Limb (tissue), 2 donors: ENCODE measurements around the gene EIF5AL1.
"Not testable (repeated sequence)": the region's sequence is repeated elsewhere in the genome, so short reads cannot be mapped to it uniquely, and the experiment has no call there.

Source experiments
- DNase-seq, 2 donors: peaks; one replicate each; pipeline ENCODE4 v3.0.0-alpha.2; 2016; ENCODE audit errors: extremely low spot score in 2 of 2

EIF5AL1 gene

DNA sequence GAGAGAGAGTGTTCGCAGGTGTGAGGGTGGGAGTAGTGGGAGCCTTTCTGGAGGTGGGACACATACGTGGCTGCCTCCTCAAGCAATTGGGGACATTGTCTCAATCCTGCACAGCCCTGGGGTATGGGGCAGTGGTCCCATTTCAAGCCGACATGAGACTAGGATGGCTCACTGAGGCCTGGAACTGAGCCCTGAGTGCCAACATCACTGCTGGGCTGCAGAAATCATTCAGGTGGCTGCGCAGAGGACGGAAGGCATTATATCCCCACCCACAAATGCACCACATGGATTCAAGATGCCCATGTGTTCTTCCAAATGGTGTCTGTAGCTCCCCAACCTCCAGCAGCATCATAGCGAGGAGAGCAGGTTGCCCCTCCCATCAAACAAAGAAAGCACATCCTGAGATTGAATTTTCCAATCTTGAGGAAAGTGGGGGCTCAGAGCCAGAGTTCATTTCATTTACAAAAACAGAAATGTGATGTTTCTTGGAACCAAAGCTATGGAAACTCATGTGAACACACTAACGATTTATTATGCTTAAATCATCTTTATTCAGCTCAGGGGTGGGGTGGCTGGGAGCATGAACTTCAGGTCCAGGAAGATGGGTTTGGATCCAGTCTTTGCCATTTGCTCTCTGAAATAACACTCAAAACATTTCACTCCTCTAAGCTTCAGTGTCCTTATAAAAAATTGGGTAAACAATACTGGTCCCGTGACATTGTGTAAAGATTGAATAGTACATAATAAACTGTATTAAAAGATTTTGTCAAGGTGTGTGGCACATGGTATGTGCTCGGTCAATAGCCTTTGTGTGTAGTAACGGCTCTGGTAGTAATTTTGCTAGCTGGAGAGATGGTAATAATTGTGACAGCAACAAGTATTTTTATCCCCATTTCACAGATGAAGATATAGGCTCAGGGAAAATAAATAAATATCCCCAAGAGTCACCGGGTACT is 43.3 kb downstream of the EIF5AL1 start:
- DNase-seq, result no peak

DNA sequence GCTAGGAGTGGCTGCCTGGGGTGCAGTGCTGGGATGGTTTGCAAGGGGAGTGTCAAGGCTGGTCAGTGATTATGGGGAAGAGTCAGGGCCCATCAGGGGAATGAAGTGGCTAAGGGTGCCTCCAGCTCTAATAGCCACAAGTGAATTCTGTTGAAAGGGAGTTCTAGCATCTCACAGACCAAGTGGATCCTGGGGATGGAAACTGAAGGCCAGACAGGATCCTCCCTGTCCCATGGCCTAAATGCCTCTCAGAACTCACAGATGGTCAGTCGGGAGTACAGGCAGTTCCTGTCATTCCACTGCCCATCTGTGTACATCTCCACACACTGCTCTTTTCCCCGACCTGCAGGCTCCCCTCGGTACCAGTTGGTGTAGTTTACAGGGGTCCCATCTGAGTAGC is 44.6 kb downstream of the EIF5AL1 start:
- not testable (repeated sequence) for DNase-seq

DNA sequence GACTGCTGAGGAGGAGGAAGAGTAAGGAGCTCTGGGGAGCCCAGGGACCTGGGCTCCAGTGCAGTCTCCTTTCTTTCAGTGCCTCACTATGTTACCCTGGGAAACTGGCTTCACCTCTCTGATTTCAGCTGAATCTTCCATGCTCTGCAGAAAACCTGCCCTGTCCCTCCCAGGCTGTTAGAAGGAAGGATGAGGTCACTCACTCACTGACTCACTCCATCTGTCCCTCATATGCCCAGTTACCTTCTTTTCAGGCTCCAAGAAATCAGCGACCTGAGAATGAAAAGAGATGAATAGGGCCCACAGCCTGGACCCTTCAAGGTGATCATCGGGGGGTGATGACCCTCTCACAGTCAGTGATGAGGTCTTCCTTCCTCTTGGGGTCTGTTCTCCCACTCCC is 47.4 kb downstream of the EIF5AL1 start:
- no peak for DNase-seq

DNA sequence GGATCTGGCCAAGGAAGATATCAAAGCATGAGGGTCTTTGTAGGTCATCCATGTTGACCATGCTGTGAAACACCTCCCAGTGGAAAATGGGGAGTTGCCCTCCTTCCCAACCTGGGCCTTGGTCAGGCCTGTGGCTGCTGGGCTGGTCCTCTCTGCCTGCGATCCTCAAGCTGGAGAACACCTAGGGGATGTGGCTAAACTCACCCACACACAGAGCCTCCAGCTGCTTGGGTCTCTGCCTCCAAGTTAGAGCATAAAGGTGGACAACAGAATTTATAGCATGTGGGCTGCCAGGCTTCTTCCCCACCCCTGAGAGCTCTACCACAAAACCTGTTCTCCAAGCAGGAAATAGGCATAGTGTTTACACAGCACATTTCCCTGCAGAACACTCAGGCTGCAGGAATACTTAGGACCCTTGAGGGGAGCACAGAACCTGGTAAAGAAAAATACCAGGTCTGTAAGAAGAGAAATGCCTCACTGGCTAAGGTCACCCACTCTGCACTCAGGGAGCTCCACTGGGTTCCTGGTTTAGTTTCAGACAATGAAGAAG is 47.9 kb downstream of the EIF5AL1 start, which contains the start of gene SFTPA2:
Gene SFTPA2 (minus strand): TSS at position 248 of the 550 bp plus-strand sequence. CDS start 924 bp downstream, outside the sequence.
- DNase-seq, result no peak

DNA sequence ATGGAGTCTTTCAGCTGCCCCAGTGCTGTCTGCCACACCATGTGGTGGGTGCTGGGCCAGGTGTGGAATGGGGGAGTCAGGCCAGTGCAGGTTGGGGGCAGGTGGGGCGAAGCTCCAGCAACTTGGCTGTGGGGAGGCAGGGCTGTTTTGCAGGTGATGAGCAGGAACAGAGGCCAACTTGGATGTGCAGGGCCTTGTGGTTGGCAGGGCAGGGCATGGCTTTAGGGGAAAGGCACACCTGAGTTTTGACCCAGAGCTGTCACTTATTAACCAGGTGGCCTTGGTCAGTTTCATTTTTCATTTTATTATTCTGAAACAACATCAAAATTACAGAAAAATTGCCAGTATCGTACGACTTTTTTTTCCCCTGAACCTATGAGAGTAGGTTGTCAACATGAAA is 48.9 kb downstream of the EIF5AL1 start:
- no peak for DNase-seq

DNA sequence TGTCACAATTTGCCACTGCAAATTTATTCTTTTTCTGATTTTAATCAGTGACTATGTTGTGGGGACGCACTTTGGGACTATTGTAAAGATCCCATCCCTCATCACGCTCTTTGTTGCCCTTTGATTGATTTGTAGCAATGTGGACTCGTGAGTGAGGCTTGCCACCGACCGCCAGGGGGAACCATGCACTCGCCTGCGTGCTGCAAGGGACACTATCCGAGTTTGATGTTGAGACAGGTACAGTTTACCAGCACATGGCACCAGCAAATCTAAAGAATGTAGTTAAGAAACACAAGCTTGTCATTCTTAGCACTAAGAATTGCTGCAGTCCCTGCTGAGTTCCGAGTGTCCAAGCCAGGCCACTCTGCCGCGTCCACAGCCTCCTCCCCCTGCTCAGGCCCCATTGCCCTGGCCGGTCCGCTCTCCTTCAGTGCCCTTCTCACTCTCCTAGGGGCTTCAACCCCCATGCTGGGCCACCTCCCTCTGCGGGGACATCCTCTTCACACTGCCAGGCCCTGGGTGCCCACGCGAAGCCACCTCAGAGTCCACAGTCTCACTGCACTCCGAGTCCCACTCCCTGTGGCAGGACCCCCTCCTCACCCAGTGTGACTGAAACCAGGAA is 49.9 kb downstream of the EIF5AL1 start:
- peak; percentile 49 to 80 for DNase-seq

DNA sequence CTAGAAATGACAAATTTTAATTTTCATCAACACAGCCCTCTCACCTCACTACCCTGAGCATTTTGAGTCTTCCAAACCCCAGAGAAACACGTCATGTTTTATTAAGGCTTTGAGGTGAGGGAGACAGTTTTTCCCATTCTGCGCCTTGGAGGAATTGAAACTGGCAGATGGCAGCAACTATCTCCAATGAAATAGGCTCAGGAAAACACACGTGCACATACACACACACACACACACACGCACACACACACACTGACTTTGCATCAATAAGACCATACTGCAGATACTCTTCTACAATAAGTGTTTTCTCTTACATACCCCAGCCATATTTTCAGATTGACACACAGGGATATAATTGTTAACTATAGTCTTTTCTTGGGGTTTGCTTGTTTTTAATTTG is 51.1 kb downstream of the EIF5AL1 start:
- no peak for DNase-seq
